ENCODE results near the gene MICAL1.

The MICAL1 gene

GRCh38 chr6:109453594-109454495 is 1.7 kb downstream of the MICAL1 start:
- DNase-seq (ENCODE audit: low read depth in 2 of 2): no peak

GRCh38 chr6:109453156-109453555 is 2.4 kb downstream of the MICAL1 start:
- DNase-seq (ENCODE audit: low read depth in 2 of 2): no peak

- no peak for DNase-seq (ENCODE audit: low read depth in 2 of 2)
These were observed 3.4 kb downstream of the MICAL1 start for GRCh38 chr6:109452181-109452580.

GRCh38 chr6:109451376-109451775 is 4.2 kb downstream of the MICAL1 start:
- no peak for DNase-seq (ENCODE audit: low read depth in 2 of 2)

- DNase-seq (ENCODE audit: low read depth in 2 of 2): no peak
These were observed 4.8 kb downstream of the MICAL1 start for GRCh38 chr6:109450801-109451200.

- no peak for DNase-seq (ENCODE audit: low read depth in 2 of 2)
These were observed 5.5 kb downstream of the MICAL1 start for GRCh38 chr6:109449795-109450673.

- DNase-seq (ENCODE audit: low read depth in 2 of 2): no peak
These were observed 6.3 kb downstream of the MICAL1 start for GRCh38 chr6:109449064-109449794.

DNA sequence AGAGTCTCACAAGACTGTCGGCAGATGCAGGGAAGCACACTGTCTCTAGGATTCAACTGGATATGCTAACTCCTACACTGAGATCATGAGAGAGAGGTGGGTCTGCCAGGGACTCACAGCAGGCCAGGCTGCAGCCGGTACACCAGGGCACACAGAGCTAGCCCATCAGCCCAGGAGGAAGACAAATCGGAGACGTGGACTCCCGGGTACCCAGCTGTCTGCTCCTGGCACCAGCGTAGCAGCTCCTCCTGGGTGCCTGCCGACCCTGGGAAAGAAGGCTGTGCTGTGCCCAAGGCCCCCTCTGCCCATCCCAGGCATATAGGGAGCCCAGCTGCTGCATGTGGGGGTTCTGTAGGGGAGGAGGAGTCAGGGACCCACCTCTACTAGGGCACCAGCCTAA is 7.0 kb downstream of the MICAL1 start:
- DNase-seq (ENCODE audit: low read depth in 2 of 2): no peak

GRCh38 chr6:109447878-109448555 is 7.6 kb downstream of the MICAL1 start:
- no peak for DNase-seq (ENCODE audit: low read depth in 2 of 2)

GRCh38 chr6:109447087-109447486 is 8.5 kb downstream of the MICAL1 start:
- no peak for DNase-seq (ENCODE audit: low read depth in 2 of 2)

GRCh38 chr6:109446541-109446940 is 9.0 kb downstream of the MICAL1 start:
- DNase-seq (ENCODE audit: low read depth in 2 of 2): no peak

DNA sequence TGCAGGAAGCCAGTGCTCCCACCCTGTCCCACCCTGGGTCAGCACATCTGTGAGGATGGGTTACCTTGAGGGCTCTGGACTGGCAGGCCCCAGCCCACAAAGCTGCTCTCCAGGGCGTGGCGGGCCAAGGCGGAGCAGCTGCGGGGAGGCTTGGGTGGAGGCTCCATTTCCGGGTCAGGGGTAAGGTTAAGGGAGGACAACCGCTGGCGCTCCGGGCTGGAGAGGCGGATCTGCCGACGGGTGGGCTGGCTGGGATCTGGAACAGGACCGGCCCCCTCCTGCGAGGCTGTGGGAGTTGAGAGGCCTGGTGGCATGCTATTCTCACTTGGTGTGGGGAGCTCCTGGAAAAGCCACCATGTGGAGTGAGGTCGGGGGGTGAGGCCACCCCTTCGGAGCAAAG is 9.5 kb downstream of the MICAL1 start:
- no peak for DNase-seq (ENCODE audit: low read depth in 2 of 2)

GRCh38 chr6:109445382-109445781 is 10.2 kb downstream of the MICAL1 start:
- no peak for DNase-seq (ENCODE audit: low read depth in 2 of 2)

GRCh38 chr6:109443425-109443950 is 12.1 kb downstream of the MICAL1 start:
- no peak for DNase-seq (ENCODE audit: low read depth in 2 of 2)

GRCh38 chr6:109442393-109442924 is 13.1 kb downstream of the MICAL1 start:
- no peak for DNase-seq (ENCODE audit: low read depth in 2 of 2)

GRCh38 chr6:109441069-109441816 is 14.3 kb downstream of the MICAL1 start:
- peak in 1 of 2 donors; percentile 23 for DNase-seq (ENCODE audit: low read depth in 2 of 2)

- DNase-seq (ENCODE audit: low read depth in 2 of 2): peak; percentile 45 to 62
These were observed 15.1 kb downstream of the MICAL1 start, which contains the start of the genes PPIL6 and SMPD2 for GRCh38 chr6:109440331-109441068. Gene PPIL6, minus strand, starts transcription at chr6:109440628. Its CDS starts 38 bp downstream, at chr6:109440590. Gene SMPD2, plus strand, starts transcription at chr6:109440724. Its CDS starts 398 bp downstream, at chr6:109441122.

GRCh38 chr6:109436041-109436440 is 19.5 kb downstream of the MICAL1 start:
- DNase-seq (ENCODE audit: low read depth in 2 of 2): no peak

DNA sequence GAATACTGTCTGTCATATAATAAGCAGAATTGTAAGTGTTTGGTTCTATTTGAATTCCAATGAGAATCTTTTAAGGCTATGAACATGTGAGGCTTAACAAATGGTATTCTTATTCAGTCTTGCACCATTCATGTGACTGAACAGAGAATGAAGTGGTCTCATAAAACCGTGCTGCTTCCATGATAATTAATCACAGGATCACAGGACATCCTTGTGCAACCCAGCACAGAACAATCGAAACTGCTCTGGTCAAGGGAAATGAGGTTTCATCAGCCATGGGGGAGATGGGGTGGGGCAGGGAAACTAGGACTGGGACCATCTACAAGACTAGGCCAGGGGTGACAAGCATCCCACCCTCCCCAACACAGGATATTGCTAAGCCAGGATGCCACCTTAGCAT is 21.1 kb downstream of the MICAL1 start:
- no peak for DNase-seq (ENCODE audit: low read depth in 2 of 2)

Data from stimulated activated CD4-positive, alpha-beta T cell treated with anti-CD3 and anti-CD28 coated beads, Interleukin-15, amount 100 ng/mL, for 48 hours (primary cell).